ENCODE results near the gene MT1A. TPM values are rescaled to one million over a fixed set of nuclear protein-coding genes. Genes with fewer than 3 reads are reported as not detected.

The MT1A gene
- total RNA-seq, 1 experiment from 2014 or later: not detected

GRCh38 chr16:56594292-56594619 is 44.2 kb upstream of the MT1A start:
- H3K36me3 ChIP-seq (ENCODE audit: control insufficient read depth in 1 of 2, insufficient read depth in 2 of 2, low read length in 2 of 2): no peaks in the 10 kb centered on the region
- H3K4me1 ChIP-seq (ENCODE audit: control insufficient read depth in 1 of 2, insufficient read depth in 2 of 2, low read length in 2 of 2): 0 out of 4 replicates have a peak, but pooled peaks cover 0 to 3% of the 10 kb centered on the region in 2 experiments
- H3K9me2 ChIP-seq (ENCODE audit: insufficient read depth): no peaks in the 10 kb centered on the region
- H3K27ac ChIP-seq (ENCODE audit: low read depth, low read length): no peak overlapping the region
- H3K9ac ChIP-seq (ENCODE audit: low read length): no peak overlapping the region
- ChIA-PET RAD21 (ENCODE audit: low non-redundant PET in 1 of 2, low total read pairs in 2 of 2, uncharacterized antibody in 2 of 2, unreplicated experiment in 2 of 2) (no interaction called here), CTCF (no interaction called here), POLR2A (no interaction called here)
- ATAC-seq (no peak), DNase-seq (ENCODE audit: low read depth, low spot score) (no peak)
- BruUV-seq (replicated peaks): no TSS peak
- no peaks in the 10 kb centered on the region for H3K27me3 ChIP-seq (ENCODE audit: insufficient read depth, low read length)
- no peak overlapping the region for H3K4me2 ChIP-seq (ENCODE audit: low read length)
- H3K9me3 ChIP-seq (ENCODE audit: control insufficient read depth in 1 of 2, insufficient read depth in 1 of 2, low read depth in 1 of 2, low read length in 2 of 2): no peaks in the 10 kb centered on the region
- intact Hi-C loops (cut with micrococcal nuclease): no loop called here
- H3K4me3 ChIP-seq (replicated peaks in 1 of 2; ENCODE audit: low read depth in 1 of 2, low read length in 2 of 2): no peak overlapping the region
- H3K79me2 ChIP-seq (ENCODE audit: insufficient read depth, low read length): no peaks in the 10 kb centered on the region
- no peak overlapping the region for H2AFZ ChIP-seq (ENCODE audit: low read depth, low read length, poor library complexity, severe bottlenecking)
- no peak for TF ChIP-seq SRF (IDR thresholded peaks at IDR 0.05; ENCODE audit: low read depth)
- TF ChIP-seq ZNF274 (IDR thresholded peaks at IDR 0.05; ENCODE audit: low read depth, low read length): no peak
- TF ChIP-seq, protein P1, sequence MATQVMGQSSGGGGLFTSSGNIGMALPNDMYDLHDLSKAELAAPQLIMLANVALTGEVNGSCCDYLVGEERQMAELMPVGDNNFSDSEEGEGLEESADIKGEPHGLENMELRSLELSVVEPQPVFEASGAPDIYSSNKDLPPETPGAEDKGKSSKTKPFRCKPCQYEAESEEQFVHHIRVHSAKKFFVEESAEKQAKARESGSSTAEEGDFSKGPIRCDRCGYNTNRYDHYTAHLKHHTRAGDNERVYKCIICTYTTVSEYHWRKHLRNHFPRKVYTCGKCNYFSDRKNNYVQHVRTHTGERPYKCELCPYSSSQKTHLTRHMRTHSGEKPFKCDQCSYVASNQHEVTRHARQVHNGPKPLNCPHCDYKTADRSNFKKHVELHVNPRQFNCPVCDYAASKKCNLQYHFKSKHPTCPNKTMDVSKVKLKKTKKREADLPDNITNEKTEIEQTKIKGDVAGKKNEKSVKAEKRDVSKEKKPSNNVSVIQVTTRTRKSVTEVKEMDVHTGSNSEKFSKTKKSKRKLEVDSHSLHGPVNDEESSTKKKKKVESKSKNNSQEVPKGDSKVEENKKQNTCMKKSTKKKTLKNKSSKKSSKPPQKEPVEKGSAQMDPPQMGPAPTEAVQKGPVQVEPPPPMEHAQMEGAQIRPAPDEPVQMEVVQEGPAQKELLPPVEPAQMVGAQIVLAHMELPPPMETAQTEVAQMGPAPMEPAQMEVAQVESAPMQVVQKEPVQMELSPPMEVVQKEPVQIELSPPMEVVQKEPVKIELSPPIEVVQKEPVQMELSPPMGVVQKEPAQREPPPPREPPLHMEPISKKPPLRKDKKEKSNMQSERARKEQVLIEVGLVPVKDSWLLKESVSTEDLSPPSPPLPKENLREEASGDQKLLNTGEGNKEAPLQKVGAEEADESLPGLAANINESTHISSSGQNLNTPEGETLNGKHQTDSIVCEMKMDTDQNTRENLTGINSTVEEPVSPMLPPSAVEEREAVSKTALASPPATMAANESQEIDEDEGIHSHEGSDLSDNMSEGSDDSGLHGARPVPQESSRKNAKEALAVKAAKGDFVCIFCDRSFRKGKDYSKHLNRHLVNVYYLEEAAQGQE (IDR thresholded peaks at IDR 0.05; ENCODE audit: low read depth): no peak
- TF ChIP-seq RAD21 (IDR thresholded peaks at IDR 0.05; ENCODE audit: low read depth): no peak
- no peak for TF ChIP-seq TCF7L2 (IDR thresholded peaks at IDR 0.05; ENCODE audit: borderline replicate concordance, extremely low read depth, insufficient read depth, insufficient read length)
- no peak for TF ChIP-seq EZH2phosphoT487 (IDR thresholded peaks at IDR 0.05; ENCODE audit: borderline replicate concordance)
- TF ChIP-seq SIN3A (IDR thresholded peaks at IDR 0.05; ENCODE audit: low read depth): no peak
- no peak for TF ChIP-seq MAX (IDR thresholded peaks at IDR 0.05)
- no peak for TF ChIP-seq ZFX (IDR thresholded peaks at IDR 0.05)
- TF ChIP-seq ELF1 (IDR thresholded peaks at IDR 0.05; ENCODE audit: borderline replicate concordance, low read depth): no peak
- no peak for TF ChIP-seq JUND (IDR thresholded peaks at IDR 0.05)
- no peak for TF ChIP-seq CEBPB (IDR thresholded peaks at IDR 0.05; ENCODE audit: low read depth)
- TF ChIP-seq, protein P2, sequence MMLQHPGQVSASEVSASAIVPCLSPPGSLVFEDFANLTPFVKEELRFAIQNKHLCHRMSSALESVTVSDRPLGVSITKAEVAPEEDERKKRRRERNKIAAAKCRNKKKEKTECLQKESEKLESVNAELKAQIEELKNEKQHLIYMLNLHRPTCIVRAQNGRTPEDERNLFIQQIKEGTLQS (IDR thresholded peaks at IDR 0.05): no peak
- TF ChIP-seq ZBTB33 (IDR thresholded peaks at IDR 0.05; ENCODE audit: extremely low read depth, insufficient replicate concordance, low read length): no peak
- TF ChIP-seq EZH2 (IDR thresholded peaks at IDR 0.05): no peak
- no peak for TF ChIP-seq CBX3 (IDR thresholded peaks at IDR 0.05; ENCODE audit: low read depth)
- TF ChIP-seq POLR2AphosphoS5 (IDR thresholded peaks at IDR 0.05; ENCODE audit: low read depth, low read length): no peak
- no peaks in the 10 kb centered on the region for H4K20me1 ChIP-seq (ENCODE audit: insufficient read depth)

Data from HCT116 (cell line).